GM10248 (cell line): ENCODE data around the gene PARP14.

Experiments used
- CTCF ChIA-PET: fragments of 300-600 bp; sonication (Branson Sonifier 250); formaldehyde crosslinking; extraction: SDS; loops from one replicate; lab custom pipeline; 2021; ENCODE audit warnings: antibody characterized with exemption; lab: Yijun Ruan, JAX
- POLR2A ChIA-PET: fragments of 350-650 bp; sonication (Branson Sonifier 250); formaldehyde crosslinking; extraction: SDS; loops from one replicate; lab custom pipeline; 2020; ENCODE audit warnings: antibody characterized with exemption; lab: Yijun Ruan, JAX
- DNase-seq: peaks from one replicate; pipeline ENCODE4 v3.0.0; 2012; ENCODE audit errors: extremely low spot score
- TF ChIP-seq, protein P1 (sequence below): IDR thresholded peaks from 2 replicates; pipeline ENCODE4 v1.5.1; 2012; ENCODE audit warnings: mild to moderate bottlenecking, low read depth; ENCODE audit errors: extremely low read depth, missing control alignments, control extremely low read depth

The PARP14 gene

DNA sequence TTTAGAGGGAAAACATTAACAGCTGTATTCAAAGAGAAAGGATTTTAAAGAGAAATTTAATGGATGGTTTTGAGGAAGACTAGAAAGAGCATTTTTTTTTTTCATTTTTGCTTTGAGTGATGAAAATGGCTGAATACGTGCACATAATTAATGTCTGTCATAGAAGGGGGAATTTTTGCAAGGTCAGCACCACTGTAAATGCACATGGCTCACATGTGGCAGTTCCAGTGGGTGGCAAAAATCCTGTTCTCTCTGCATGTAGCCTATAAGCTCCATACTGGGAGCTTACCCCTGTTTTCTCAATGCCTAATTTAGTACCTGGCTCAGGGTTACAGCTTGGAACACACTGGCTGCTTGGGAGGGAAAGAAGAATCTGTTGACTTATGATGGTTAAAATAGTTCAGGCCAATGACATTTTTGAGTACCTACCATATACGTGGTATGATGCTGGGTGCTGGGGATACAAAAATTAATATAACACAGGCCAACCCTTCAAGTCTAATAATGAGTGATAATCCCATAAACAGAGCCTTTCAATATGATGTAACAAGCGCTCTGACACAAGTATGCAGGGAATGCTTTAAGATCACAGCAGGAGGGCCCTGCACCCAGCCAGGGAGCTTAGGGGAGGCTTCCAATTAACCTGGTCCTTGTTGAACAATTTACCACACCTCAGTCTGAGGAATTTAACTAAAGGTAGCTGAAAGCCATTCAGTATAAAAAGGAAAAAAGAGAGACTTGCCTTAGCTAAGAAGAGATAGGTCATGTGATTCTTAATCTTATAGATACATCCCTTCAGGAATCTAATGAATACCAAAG is 80.0 kb downstream of the PARP14 start:
- ChIA-PET CTCF (interaction anchor here (0.9 to 4.5 kb wide), 4 partner anchors 10 to 64 kb away, joined by 3 to 19 read pairs (median 4); no protein-coding TSS in a partner anchor), POLR2A (no interaction called here)
- DNase-seq: no peak
- TF ChIP-seq, protein P1, sequence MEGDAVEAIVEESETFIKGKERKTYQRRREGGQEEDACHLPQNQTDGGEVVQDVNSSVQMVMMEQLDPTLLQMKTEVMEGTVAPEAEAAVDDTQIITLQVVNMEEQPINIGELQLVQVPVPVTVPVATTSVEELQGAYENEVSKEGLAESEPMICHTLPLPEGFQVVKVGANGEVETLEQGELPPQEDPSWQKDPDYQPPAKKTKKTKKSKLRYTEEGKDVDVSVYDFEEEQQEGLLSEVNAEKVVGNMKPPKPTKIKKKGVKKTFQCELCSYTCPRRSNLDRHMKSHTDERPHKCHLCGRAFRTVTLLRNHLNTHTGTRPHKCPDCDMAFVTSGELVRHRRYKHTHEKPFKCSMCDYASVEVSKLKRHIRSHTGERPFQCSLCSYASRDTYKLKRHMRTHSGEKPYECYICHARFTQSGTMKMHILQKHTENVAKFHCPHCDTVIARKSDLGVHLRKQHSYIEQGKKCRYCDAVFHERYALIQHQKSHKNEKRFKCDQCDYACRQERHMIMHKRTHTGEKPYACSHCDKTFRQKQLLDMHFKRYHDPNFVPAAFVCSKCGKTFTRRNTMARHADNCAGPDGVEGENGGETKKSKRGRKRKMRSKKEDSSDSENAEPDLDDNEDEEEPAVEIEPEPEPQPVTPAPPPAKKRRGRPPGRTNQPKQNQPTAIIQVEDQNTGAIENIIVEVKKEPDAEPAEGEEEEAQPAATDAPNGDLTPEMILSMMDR: no peak

DNA sequence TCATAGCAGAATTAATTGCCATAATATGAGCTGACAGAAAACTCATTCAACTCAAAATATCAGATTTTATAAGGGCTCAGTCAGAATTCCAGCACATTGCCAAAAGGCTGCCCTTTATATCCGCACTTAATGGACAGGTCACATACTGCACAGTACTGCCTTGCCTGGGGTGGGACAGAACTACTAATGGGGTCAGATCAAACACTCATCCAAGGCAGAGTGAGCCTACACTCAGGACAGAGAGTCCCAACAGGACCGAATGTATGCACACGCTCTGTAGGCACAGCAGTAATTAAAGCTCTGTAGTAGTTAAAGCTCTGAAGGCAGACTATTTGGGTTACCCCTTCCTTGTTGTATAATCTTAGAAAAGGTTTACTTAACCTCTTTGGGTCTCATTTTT is 85.8 kb downstream of the PARP14 start:
- POLR2A ChIA-PET: no interaction called here
- CTCF ChIA-PET: interaction anchor here (1.2 to 1.6 kb wide), 4 partner anchors 8 to 261 kb away, joined by 3 to 5 read pairs (median 4); partner anchors contain the start of gene SEMA5B
- TF ChIP-seq, protein P1: no peak
- DNase-seq: no peak

DNA sequence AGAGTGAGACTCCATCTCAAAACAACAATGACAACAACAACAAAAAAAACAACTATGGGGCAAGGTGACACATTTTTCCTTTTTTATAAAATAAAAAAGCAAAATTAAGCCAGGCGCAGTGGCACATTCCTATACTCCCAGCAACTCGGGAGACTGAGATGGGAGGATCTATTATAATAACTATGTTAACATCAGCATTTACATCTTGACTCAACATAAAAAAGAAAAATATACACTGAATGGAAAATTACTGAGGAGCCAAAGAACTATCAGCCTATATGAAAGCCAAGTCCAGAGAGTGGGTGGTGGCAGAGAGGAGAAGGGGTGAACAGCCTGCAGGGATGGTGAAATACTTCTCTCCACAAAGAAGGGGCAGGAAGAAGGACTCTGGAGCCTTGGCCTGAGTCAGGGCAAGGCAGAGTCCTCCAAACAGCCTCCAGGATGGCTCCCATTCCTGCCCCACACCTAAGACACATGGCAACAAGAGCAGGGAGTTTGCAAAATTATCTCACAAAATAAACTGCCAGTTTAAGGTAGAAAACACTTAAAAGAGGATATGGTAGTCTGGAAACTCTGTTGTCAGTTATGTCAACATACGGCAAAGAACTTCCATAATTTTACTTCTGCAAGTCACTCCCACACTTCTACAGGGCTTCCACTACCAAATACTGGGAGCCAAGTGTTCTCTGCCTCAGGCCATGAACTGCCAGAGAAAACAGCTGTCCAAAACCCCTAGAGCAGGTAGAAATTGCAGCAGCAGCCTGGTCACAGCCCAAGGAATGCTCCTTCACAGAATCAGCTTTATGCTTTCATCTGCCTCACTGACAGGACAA is 87.1 kb downstream of the PARP14 start:
- DNase-seq: no peak
- TF ChIP-seq, protein P1: no peak
- ChIA-PET CTCF (interaction anchor here (3.6 kb wide), 1 partner anchor 10 kb away, joined by 12 read pairs; no protein-coding TSS in a partner anchor), POLR2A (no interaction called here)

DNA sequence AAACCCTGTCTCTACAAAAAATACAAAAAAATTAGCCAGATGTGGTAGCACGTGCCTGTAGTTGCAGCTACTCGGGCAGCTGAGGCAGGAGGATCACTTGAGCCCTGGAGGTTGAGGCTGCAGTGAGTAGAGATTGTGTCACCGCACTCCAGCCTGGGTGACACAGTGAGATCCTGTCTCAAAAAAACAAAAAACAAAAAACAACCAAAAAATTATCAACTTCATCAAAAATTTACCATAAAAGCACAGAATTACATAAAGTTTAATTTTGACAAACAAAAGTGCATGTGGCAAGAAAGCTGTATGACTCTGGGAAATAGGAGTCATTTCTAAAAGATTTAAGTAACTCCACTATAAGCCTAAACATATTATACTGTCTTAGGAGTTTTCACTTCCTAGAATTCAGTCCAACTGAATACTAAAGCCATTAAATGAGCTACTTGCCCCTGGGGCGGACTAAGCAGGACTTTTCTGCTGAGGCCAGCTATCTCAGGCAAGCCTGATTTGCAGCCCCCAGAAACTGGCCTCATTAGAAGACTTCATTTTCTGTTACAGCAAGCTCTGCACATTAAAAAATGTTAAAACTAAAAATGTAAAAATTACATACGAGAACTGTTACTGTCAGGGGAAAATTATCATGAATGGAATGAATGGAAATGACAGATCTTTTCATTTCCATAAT is 90.0 kb downstream of the PARP14 start:
- ChIA-PET CTCF (interaction anchor here (0.7 to 3.6 kb wide), 4 partner anchors 8 to 15 kb away, joined by 3 to 24 read pairs (median 8); no protein-coding TSS in a partner anchor), POLR2A (no interaction called here)
- TF ChIP-seq, protein P1: no peak
- DNase-seq: no peak

DNA sequence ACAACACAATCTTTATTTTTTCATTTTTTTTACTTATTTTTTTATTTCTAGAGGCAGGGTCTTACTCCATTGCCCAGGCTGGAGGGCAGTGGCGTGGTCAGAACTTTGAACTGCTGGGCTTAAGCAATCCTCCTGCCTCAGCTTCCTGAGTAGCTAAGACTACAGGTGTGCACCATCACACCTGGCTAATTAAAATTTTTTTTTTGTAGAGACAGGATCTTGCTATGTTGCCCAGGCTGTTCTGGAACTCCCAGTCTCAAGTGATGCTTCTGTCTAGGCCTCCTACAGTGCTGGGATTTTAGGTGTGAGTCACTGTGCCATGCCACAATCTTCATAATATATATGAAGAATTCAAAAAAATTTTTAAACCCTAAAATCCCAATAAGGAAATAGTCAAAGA is 92.2 kb downstream of the PARP14 start:
- ChIA-PET POLR2A (no interaction called here), CTCF (interaction anchor here (0.7 to 3.3 kb wide), 5 partner anchors 14 to 276 kb away, joined by 3 to 19 read pairs (median 3); no protein-coding TSS in a partner anchor)
- TF ChIP-seq, protein P1: no peak
- no peak for DNase-seq

DNA sequence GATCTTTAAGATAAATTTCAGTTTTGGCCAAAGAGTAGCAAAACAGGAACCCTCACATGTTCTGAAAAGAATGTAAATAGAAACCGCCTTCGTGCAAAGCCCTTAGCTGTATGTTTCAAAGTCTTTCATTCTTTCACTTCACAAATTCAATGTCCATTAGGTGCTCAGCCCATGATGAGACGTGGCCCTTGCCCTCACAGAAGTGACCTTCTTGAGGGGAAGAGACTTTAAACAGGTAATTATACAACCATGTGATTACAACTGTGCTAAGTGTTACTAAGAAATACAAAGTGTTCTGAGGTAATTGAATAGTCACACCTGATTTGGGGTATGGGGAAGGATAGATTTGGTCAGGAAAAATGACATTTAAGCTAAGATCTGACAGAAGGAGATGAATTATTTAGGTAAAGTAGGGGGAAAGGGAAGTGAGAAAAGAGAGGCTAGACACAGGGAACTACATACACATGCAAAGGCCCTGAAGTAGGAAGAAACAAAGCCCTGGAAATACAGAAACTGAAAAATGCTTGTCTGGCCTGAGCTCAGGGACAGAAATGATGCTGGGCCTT is 93.4 kb downstream of the PARP14 start:
- ChIA-PET POLR2A (no interaction called here), CTCF (interaction anchor here (0.8 to 3.3 kb wide), 9 partner anchors 9 to 168 kb away, joined by 3 to 19 read pairs (median 4); partner anchors contain the start of gene HSPBAP1)
- peak; percentile 48 for DNase-seq
- TF ChIP-seq, protein P1: no peak
